IPS-20b (cell line): ENCODE data around the gene BRCA1.
"Not testable (repeated sequence)": the region's sequence is repeated elsewhere in the genome, so short reads cannot be mapped to it uniquely, and the experiment has no call there.

Experiments
- H3K27ac ChIP-seq: one replicate; pipeline ENCODE4 v1.5.1; 2013; ENCODE audit warnings: low read length
- H3K27me3 ChIP-seq: 2 replicates; pipeline ENCODE4 v1.6.1; 2013; ENCODE audit warnings: mild to moderate bottlenecking, low read length, inconsistent platforms; ENCODE audit not compliant: insufficient read depth
- H3K36me3 ChIP-seq: 2 replicates; pipeline ENCODE4 v1.6.1; 2013; ENCODE audit warnings: low read depth, mild to moderate bottlenecking, inconsistent platforms, low read length, moderate library complexity; ENCODE audit not compliant: insufficient read depth
- H3K4me1 ChIP-seq: 2 replicates; pipeline ENCODE4 v1.6.1; 2013; ENCODE audit warnings: mild to moderate bottlenecking, control low read depth, inconsistent platforms, low read length, moderate library complexity; ENCODE audit not compliant: insufficient read depth
- H3K4me3 ChIP-seq: 2 replicates; pipeline ENCODE4 v1.5.1; 2013; ENCODE audit warnings: mild to moderate bottlenecking, low read length, inconsistent platforms
- H3K9ac ChIP-seq: 2 replicates; pipeline ENCODE4 v1.6.1; 2013; ENCODE audit warnings: low read depth, mild to moderate bottlenecking, inconsistent platforms, low read length, moderate library complexity
- H3K9me3 ChIP-seq: 2 replicates; pipeline ENCODE4 v1.6.1; 2013; ENCODE audit warnings: mild to moderate bottlenecking, low read depth, low read length, inconsistent platforms; ENCODE audit not compliant: insufficient read depth

The BRCA1 gene

DNA sequence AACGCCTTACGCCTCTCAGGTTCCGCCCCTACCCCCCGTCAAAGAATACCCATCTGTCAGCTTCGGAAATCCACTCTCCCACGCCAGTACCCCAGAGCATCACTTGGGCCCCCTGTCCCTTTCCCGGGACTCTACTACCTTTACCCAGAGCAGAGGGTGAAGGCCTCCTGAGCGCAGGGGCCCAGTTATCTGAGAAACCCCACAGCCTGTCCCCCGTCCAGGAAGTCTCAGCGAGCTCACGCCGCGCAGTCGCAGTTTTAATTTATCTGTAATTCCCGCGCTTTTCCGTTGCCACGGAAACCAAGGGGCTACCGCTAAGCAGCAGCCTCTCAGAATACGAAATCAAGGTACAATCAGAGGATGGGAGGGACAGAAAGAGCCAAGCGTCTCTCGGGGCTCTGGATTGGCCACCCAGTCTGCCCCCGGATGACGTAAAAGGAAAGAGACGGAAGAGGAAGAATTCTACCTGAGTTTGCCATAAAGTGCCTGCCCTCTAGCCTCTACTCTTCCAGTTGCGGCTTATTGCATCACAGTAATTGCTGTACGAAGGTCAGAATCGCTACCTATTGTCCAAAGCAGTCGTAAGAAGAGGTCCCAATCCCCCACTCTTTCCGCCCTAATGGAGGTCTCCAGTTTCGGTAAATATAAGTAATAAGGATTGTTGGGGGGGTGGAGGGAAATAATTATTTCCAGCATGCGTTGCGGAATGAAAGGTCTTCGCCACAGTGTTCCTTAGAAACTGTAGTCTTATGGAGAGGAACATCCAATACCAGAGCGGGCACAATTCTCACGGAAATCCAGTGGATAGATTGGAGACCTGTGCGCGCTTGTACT is at the start of gene BRCA1:
TSS of gene BRCA1 (minus strand) at position 232 of the 834 bp plus-strand sequence. CDS start 1,268 bp downstream, outside the sequence.
- Histone ChIP-seq H3K27me3 (no peaks in the 10 kb centered on the region), H3K4me1 (no peaks in the 10 kb centered on the region), H3K9me3 (no peaks in the 10 kb centered on the region), H3K4me3 (peak within 1 kb of the TSS; percentile 98), H3K36me3 (peaks cover 28% of the 10 kb centered on the region), H3K27ac (peak within 1 kb of the TSS; percentile 95), H3K9ac (peak within 1 kb of the TSS; percentile 95)

DNA sequence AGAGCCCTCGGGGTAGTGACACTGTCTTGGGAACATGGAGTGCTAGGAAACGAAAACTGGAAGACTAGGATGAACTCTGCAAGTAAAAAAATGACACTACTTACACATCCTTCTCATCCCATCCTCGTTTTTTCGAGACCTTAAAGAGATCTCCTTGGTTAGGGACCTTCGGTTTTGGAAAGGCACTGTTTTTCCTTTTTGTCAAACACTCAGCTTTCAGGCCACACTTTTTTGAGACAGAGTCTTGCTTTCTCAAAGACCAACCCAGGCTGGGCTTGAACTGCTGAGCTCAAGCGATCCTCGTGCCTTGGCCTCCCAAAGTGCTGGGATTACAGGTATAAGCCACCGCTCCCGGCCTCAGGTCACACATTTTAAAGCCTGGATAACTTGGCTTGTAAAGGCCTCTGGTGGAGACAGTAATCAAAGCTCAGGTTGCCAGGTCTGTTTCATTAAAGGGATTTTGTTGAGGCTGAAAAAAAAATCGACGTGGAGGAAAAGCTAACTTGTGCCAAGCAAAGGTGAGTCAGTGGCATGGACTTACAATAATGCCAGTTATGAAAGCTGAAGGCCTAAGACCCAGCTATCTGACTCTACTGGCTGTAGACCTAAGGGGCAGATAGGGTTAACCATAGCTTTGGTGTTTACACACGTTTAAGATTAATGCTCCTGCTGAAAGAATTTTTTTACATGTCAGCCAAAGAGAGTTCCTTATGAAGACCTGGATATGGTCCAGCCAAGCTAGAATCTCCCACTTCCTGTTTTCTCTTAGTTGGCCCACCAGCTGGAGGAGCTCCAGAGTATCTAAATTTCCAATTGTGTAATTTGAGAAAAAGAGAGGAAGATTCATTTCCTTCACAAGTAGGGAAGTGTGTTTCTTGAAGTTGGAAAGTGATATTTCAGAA is 46.7 kb upstream of the BRCA1 start:
- H3K36me3 ChIP-seq: peaks cover 13% of the 10 kb centered on the region
- H3K27ac ChIP-seq: no peak overlapping the region
- H3K4me1 ChIP-seq: peaks cover 5% of the 10 kb centered on the region; the same call in 1 of the 2 replicates
- no peaks in the 10 kb centered on the region for H3K9me3 ChIP-seq
- H3K4me3 ChIP-seq: peak overlapping the region; percentile 89
- no peaks in the 10 kb centered on the region for H3K27me3 ChIP-seq
- H3K9ac ChIP-seq: peak overlapping the region; percentile 87

DNA sequence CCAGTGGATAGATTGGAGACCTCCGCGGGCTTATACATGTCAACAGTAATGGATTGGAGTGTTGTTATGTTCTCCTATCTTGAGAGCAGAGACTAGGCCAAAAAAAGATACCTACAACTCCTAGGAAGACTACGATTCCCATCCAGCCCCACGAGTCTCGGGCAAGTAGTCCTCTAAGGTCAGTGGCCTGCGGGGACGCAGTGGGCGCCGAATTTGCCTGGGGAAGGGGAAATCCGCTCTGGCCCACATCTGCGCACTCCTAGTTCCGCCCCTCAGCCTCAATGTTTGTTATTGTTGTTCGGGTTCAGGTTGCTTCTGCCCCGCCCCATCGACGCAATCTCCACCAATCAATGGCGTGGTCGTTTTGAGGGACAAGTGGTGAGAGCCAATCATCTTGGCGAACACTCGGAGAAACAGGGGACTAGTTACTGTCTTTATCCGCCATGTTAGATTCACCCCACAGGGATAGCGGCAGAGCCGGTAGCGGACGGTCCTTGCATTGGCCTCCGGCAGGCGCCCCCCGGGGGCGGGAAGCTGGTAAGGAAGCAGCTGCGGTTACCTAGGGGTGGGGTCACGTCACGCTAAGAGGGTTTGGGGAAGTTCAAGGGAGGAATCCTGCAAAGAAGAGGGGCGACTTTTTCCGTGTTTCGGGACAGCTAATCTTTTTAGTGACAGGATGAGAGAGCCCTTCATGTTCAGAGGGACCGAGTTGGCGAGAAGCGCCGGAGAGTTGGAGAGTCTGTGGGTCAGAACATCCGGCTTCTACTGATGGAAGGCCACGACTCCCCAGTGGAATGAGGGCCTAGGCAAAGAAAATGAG is 45.8 kb upstream of the BRCA1 start, which contains the start of gene NBR1:
TSS of gene NBR1 (plus strand) at position 449 of the 820 bp plus-strand sequence. CDS start 4,586 bp downstream, outside the sequence.
- peaks cover 5% of the 10 kb centered on the region for H3K36me3 ChIP-seq

DNA sequence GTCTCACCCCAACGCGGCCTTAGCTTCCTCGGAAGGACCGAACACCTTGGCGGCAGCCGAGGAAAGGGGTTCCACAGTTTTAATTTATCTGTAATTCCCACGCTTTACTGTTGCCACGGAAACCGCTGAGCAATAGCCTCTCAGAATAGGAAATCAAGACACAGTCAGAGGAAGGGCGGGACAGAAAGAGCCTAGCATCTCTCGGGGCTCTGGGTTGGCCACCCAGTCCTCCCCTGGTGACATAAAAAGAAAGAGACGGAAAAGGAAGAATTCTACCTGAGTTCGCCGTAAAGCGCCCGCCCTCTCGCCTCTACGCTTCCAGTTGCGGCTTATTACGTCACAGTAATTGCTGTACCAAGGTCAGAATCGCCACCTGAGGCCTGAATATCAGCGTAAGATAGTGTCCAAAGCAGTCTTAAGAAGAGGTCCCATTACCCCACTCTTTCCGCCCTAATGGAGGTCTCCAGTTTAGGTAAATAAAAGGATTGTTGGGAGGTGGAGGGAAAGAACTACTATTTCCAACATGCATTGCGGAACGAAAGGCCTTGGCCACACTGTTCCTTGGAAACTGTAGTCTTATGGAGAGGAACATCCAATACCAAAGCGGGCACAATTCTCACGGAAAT is 45.1 kb upstream of the BRCA1 start:
- H3K9me3 ChIP-seq: no peaks in the 10 kb centered on the region
- peak overlapping the region; percentile 87; the same call in 1 of the 2 replicates for H3K9ac ChIP-seq
- peak overlapping the region; percentile 88 for H3K27ac ChIP-seq
- H3K4me3 ChIP-seq: peak overlapping the region; percentile 89
- H3K4me1 ChIP-seq: peaks cover 5% of the 10 kb centered on the region; the same call in 1 of the 2 replicates
- no peaks in the 10 kb centered on the region for H3K27me3 ChIP-seq
- no peaks in the 10 kb centered on the region for H3K36me3 ChIP-seq

More for the DNA sequence above, 45.8 kb upstream of the BRCA1 start, which contains the start of gene NBR1:
- H3K9ac ChIP-seq: peak within 1 kb of the TSS; percentile 87
- H3K9me3 ChIP-seq: no peaks in the 10 kb centered on the region
- peak within 1 kb of the TSS; percentile 89 for H3K4me3 ChIP-seq
- H3K27me3 ChIP-seq: no peaks in the 10 kb centered on the region
- peak within 1 kb of the TSS; percentile 88 for H3K27ac ChIP-seq
- peaks cover 5% of the 10 kb centered on the region; the same call in 1 of the 2 replicates for H3K4me1 ChIP-seq

DNA sequence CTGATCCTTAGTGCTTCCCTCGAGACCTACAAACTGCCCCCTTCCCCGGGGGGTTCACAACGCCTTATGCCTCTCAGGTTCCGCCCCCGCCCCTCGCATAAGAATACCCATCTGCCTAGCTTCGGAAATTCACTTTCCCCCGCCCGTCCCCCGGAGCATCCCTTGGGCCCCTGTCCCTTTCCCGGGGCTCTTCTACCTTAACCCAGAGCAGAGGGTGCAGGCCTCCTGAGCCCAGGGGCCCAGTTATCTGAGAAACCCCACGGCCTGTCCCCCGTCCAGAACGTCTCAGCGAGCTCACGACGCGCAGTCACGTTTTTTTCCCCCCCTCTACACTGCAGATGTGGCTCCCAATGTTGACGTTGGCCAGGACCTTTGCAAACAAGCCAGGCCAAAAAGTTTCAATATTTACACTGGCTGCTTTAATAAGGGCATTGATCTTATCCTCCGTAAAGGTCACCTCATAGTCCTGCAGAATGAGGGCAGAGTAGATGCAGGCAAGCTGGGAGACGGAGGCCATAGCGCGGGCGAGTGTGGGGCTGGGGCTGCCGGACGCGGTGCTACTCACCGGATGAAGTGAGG is 44.5 kb upstream of the BRCA1 start:
- Histone ChIP-seq H3K27ac (no peak overlapping the region), H3K36me3 (no peaks in the 10 kb centered on the region), H3K9me3 (no peaks in the 10 kb centered on the region), H3K4me3 (peak overlapping the region; percentile 89), H3K9ac (peak overlapping the region; percentile 87; the same call in 1 of the 2 replicates), H3K27me3 (no peaks in the 10 kb centered on the region), H3K4me1 (peaks cover 5% of the 10 kb centered on the region; the same call in 1 of the 2 replicates)

- not testable (repeated sequence) for H3K9ac ChIP-seq, H3K4me1 ChIP-seq, H3K4me3 ChIP-seq, H3K27me3 ChIP-seq, H3K27ac ChIP-seq, H3K9me3 ChIP-seq, H3K36me3 ChIP-seq
These were observed 40.8 kb upstream of the BRCA1 start for GRCh38 chr17:43165971-43166370.

DNA sequence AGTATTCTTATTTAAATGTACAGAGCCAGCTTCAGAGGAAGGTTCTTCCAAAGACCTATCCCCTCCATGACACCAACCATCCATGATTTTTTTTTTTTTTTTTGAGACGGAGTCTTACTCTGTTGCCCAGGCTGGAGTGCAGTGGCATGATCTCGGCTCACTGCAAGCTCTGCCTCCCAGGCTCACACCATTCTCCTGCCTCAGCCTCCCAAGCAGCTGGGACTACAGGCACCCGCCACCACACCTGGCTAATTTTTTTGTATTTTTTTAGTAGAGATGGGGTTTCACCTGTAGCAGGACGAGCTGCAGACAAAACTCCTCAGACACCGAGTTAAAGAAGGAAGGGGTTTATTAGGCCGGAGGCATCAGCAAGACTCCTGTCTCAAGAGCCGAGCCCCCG is 34.8 kb upstream of the BRCA1 start:
- H3K36me3 ChIP-seq, H3K27ac ChIP-seq, H3K9me3 ChIP-seq, H3K4me3 ChIP-seq, H3K27me3 ChIP-seq, H3K9ac ChIP-seq, H3K4me1 ChIP-seq: not testable (repeated sequence)

- H3K4me1 ChIP-seq, H3K36me3 ChIP-seq, H3K27me3 ChIP-seq, H3K9ac ChIP-seq, H3K9me3 ChIP-seq, H3K4me3 ChIP-seq, H3K27ac ChIP-seq: not testable (repeated sequence)
These were observed 34.1 kb upstream of the BRCA1 start for GRCh38 chr17:43159232-43159631.

DNA sequence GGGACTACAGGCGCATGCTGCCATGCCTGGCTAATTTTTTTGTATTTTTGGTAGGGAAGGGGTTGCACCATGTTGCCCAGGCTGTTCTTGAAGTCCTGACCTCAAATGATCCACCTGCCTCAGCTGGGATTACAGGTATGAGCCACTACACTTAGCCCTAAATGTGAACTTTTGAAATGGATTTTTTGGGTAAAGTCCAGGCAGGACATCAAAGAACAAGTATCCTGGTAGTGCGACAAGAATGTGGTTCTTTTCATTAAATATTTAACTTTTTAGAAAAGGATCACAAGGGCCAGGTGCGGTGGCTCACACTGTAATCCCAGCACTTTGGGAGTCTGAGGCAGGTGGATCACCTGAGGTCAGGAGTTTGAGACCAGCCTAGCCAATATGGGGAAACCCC is 30.5 kb upstream of the BRCA1 start:
- Histone ChIP-seq H3K36me3 (no peaks in the 10 kb centered on the region), H3K9me3 (no peaks in the 10 kb centered on the region)

DNA sequence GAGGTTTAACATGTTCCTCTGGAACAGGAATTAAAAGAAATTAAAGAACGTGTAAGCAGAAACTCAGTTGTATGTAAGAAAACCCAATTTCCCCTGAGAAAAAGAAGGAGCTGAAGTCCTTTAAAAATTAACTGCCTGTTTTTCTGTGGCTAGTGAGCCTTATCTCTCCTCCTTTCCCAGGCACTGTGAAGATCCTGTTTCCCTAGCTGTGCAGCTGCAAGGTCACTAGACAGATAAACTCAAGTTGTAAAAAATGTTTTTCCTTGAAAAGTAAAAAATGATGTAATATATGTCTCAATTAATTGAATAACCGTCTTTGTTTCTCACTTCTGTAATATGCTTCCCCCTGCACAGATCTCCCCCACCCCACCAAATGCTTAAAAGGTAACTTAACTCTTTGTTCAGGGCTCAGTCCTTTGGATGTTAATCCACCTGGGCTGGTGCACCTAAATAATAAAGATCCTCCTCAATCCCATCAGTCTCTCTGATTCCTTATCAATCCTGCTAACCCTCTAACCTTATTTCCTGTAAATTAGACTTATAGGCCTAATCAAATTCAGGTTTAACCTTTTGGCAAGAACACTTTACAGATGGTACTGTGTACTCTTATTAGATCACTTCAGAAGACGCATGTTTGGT is 28.2 kb upstream of the BRCA1 start:
- not testable (repeated sequence) for H3K4me3 ChIP-seq, H3K36me3 ChIP-seq, H3K9ac ChIP-seq, H3K27ac ChIP-seq, H3K27me3 ChIP-seq, H3K9me3 ChIP-seq, H3K4me1 ChIP-seq

More for the DNA sequence above, 30.5 kb upstream of the BRCA1 start:
- Histone ChIP-seq H3K4me3 (no peak overlapping the region), H3K9ac (no peak overlapping the region), H3K4me1 (no peaks in the 10 kb centered on the region), H3K27me3 (no peaks in the 10 kb centered on the region), H3K27ac (no peak overlapping the region)
